A549 (cell line): Measurements from ENCODE around the gene TTF1.

Experiments used
- BCL3 ChIP-seq: fragments of >200 bp; sonication (Bioruptor Twin); formaldehyde crosslinking; IDR thresholded peaks from 3 replicates; pipeline ENCODE4 v1.6.1; 2016
- CEBPB ChIP-seq, 2 experiments: fragments of >200 bp in 1 of 2; sonication (Bioruptor Twin) in 1 of 2; formaldehyde crosslinking in 1 of 2; IDR thresholded peaks; 2 replicates each; pipeline ENCODE4 v1.6.1; 2012 to 2016
- CHD2 ChIP-seq: fragments of 150-350 bp; IDR thresholded peaks from 2 replicates; pipeline ENCODE4 v1.6.1; 2014; ENCODE audit warnings: low read length; ENCODE audit not compliant: partially characterized antibody
- CTCF ChIP-seq: fragments of >200 bp; sonication (Bioruptor Twin); formaldehyde crosslinking; IDR thresholded peaks from 3 replicates; pipeline ENCODE4 v1.5.1; 2016
- HDAC2 ChIP-seq: fragments of 200-600 bp; sonication (generic); IDR thresholded peaks from 2 replicates; pipeline ENCODE4 v1.6.1; 2016
- JUN ChIP-seq, 2 experiments: fragments of >200 bp; sonication (Bioruptor Twin); formaldehyde crosslinking; IDR thresholded peaks; 2 replicates in 1 of 2; 3 replicates in 1 of 2; pipeline ENCODE4 v1.6.1; 2016 to 2017
- KDM1A ChIP-seq: fragments of 200-600 bp; sonication (generic); IDR thresholded peaks from 2 replicates; pipeline ENCODE4 v1.6.1; 2016; ENCODE audit warnings: low read depth, mild to moderate bottlenecking
- NFE2L2 ChIP-seq: fragments of 150-350 bp; conservative IDR thresholded peaks from 2 replicates; pipeline ENCODE4 v1.6.1; 2014; ENCODE audit warnings: low read length
- PBX3 ChIP-seq: IDR thresholded peaks from 2 replicates; pipeline ENCODE4 v1.6.1; 2012
- POLR2A ChIP-seq: IDR thresholded peaks from 2 replicates; pipeline ENCODE4 v1.6.1; 2012; ENCODE audit warnings: mild to moderate bottlenecking, low read length
- RFX5 ChIP-seq: fragments of 450-650 bp; IDR thresholded peaks from 2 replicates; pipeline ENCODE4 v1.7.1; 2014; ENCODE audit warnings: antibody characterized with exemption, mild to moderate bottlenecking, moderate library complexity
- SMC3 ChIP-seq: fragments of >200 bp; sonication (Bioruptor Twin); formaldehyde crosslinking; IDR thresholded peaks from 3 replicates; pipeline ENCODE4 v1.6.1; 2018; ENCODE audit warnings: inconsistent platforms
- TF ChIP-seq, protein P1 (sequence below): IDR thresholded peaks from 2 replicates; pipeline ENCODE4 v1.6.1; 2012
- TF ChIP-seq, protein P2 (sequence below): fragments of 450-650 bp; IDR thresholded peaks from 2 replicates; pipeline ENCODE4 v1.6.1; 2014; ENCODE audit warnings: antibody characterized with exemption

DNA sequence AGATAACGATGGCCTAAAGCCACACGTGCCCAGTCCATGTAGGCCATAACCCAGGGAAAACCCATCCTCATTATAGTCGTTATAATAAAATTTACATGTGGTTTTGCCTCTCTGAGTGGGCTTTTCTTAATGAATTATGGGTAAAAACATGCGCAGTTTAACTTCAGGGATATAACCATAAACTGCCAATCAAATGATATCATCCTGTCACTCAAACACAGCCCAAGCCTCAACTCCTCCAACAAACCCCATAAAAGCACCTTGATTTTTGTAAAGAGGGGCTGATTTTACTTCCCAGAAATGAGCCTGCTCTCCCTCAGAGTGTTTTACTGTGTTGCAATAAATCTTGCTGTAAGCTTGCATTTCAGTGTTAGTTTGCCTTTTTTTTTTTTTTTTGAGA, 36.0 kb downstream of the TTF1 start:
- no peak for TF ChIP-seq BCL3
- TF ChIP-seq CTCF: no peak
- no peak for TF ChIP-seq HDAC2
- TF ChIP-seq POLR2A: no peak
- TF ChIP-seq SMC3: no peak
- no peak for TF ChIP-seq JUN (IDR thresholded peaks at IDR 0.05)
- no peak for TF ChIP-seq RFX5
- TF ChIP-seq NFE2L2: no peak
- no peak for TF ChIP-seq KDM1A
- TF ChIP-seq, protein P1, sequence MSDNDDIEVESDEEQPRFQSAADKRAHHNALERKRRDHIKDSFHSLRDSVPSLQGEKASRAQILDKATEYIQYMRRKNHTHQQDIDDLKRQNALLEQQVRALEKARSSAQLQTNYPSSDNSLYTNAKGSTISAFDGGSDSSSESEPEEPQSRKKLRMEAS: no peak
- TF ChIP-seq CHD2: no peak
- no peak for TF ChIP-seq CEBPB (IDR thresholded peaks at IDR 0.05)
- TF ChIP-seq, protein P2, sequence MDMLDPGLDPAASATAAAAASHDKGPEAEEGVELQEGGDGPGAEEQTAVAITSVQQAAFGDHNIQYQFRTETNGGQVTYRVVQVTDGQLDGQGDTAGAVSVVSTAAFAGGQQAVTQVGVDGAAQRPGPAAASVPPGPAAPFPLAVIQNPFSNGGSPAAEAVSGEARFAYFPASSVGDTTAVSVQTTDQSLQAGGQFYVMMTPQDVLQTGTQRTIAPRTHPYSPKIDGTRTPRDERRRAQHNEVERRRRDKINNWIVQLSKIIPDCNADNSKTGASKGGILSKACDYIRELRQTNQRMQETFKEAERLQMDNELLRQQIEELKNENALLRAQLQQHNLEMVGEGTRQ: no peak
- no peak for TF ChIP-seq PBX3
